ENCODE data around the gene PIP4K2C. TPM values are rescaled to one million over a fixed set of nuclear protein-coding genes. Genes with fewer than 3 reads are reported as not detected.
"Not testable (repeated sequence)": the region's sequence is repeated elsewhere in the genome, so short reads cannot be mapped to it uniquely, and the experiment has no call there.

PIP4K2C gene
- total RNA-seq, 1 donor, result 19.4 TPM

GRCh38 chr12:57641699-57642442 is 50.9 kb downstream of the PIP4K2C start:
- DNase-seq (ENCODE audit: low read depth), result no peak
- H3K4me3 ChIP-seq (ENCODE audit: low read depth, low read length), result no peak overlapping the region
- no peak for TF ChIP-seq CTCF (IDR thresholded peaks at IDR 0.05; ENCODE audit: insufficient read depth, low read length)

- not testable (repeated sequence) for DNase-seq (ENCODE audit: low read depth)
Measured at GRCh38 chr12:57645990-57646658, 55.1 kb downstream of the PIP4K2C start.

GRCh38 chr12:57646659-57647049 is 55.7 kb downstream of the PIP4K2C start:
- not testable (repeated sequence) for DNase-seq (ENCODE audit: low read depth); H3K4me3 ChIP-seq (ENCODE audit: low read depth, low read length)

More at GRCh38 chr12:57645990-57646658, 55.1 kb downstream of the PIP4K2C start:
- not testable (repeated sequence) for H3K4me3 ChIP-seq (ENCODE audit: low read depth, low read length)

Other genes starting within 250 kb of the PIP4K2C start
- 16.7 and 22.3 TPM in 2 replicates for gene R3HDM2, start 160.1 kb upstream of the PIP4K2C start, total RNA-seq (ENCODE audit: low replicate concordance)
- not detected in 2 replicates for gene INHBC, start 156.4 kb upstream of the PIP4K2C start, total RNA-seq (ENCODE audit: low replicate concordance)
- gene INHBE, start 135.9 kb upstream of the PIP4K2C start, total RNA-seq (ENCODE audit: low replicate concordance), result 0.16 and 0.99 TPM in 2 replicates
- gene GLI1, start 131.4 kb upstream of the PIP4K2C start, total RNA-seq (ENCODE audit: low replicate concordance), result 1.1 TPM in 1 of 2 replicates, not detected in the other
- 0.18 TPM in 1 of 2 replicates, not detected in the other for gene ARHGAP9, start 111.3 kb upstream of the PIP4K2C start, total RNA-seq (ENCODE audit: low replicate concordance)
- 185 and 272 TPM in 2 replicates for gene MARS1, start 103.1 kb upstream of the PIP4K2C start, total RNA-seq (ENCODE audit: low replicate concordance)
- 37.7 and 60.3 TPM in 2 replicates for gene DDIT3, start 70.7 kb upstream of the PIP4K2C start, total RNA-seq (ENCODE audit: low replicate concordance)
- gene MBD6, start 68.4 kb upstream of the PIP4K2C start, total RNA-seq (ENCODE audit: low replicate concordance), result 4.2 and 7.6 TPM in 2 replicates
- 106 and 140 TPM in 2 replicates for gene DCTN2, start 44.0 kb upstream of the PIP4K2C start, total RNA-seq (ENCODE audit: low replicate concordance)
- 0.72 and 1.8 TPM in 2 replicates for gene KIF5A, start 41.1 kb upstream of the PIP4K2C start, total RNA-seq (ENCODE audit: low replicate concordance)
- 10.5 and 16.9 TPM in 2 replicates for gene DTX3, start 13.6 kb downstream of the PIP4K2C start, total RNA-seq (ENCODE audit: low replicate concordance)
- 18.3 and 64.5 TPM in 2 replicates for gene ARHGEF25, start 20.2 kb downstream of the PIP4K2C start, total RNA-seq (ENCODE audit: low replicate concordance)
- 1.7 and 6.9 TPM in 2 replicates for gene B4GALNT1, start 42.0 kb downstream of the PIP4K2C start, total RNA-seq (ENCODE audit: low replicate concordance)
- 229 and 425 TPM in 2 replicates for gene OS9, start 102.9 kb downstream of the PIP4K2C start, total RNA-seq (ENCODE audit: low replicate concordance)
- gene AGAP2, start 147.6 kb downstream of the PIP4K2C start, total RNA-seq (ENCODE audit: low replicate concordance), result 0.25 and 0.27 TPM in 2 replicates
- gene TSPAN31, start 153.8 kb downstream of the PIP4K2C start, total RNA-seq (ENCODE audit: low replicate concordance), result 17.3 and 43.9 TPM in 2 replicates
- gene CDK4, start 161.1 kb downstream of the PIP4K2C start, total RNA-seq (ENCODE audit: low replicate concordance), result 208 and 588 TPM in 2 replicates
- 0.57 and 2.1 TPM in 2 replicates for gene MARCHF9, start 163.9 kb downstream of the PIP4K2C start, total RNA-seq (ENCODE audit: low replicate concordance)
- 0.45 TPM in 1 of 2 replicates, not detected in the other for gene CYP27B1, start 175.9 kb downstream of the PIP4K2C start, total RNA-seq (ENCODE audit: low replicate concordance)
- 9.7 and 10.5 TPM in 2 replicates for gene METTL1, start 180.9 kb downstream of the PIP4K2C start, total RNA-seq (ENCODE audit: low replicate concordance)
- 3.9 and 6.6 TPM in 2 replicates for gene EEF1AKMT3, start 181.4 kb downstream of the PIP4K2C start, total RNA-seq (ENCODE audit: low replicate concordance)
- gene TSFM, start 191.6 kb downstream of the PIP4K2C start, total RNA-seq (ENCODE audit: low replicate concordance), result 16.2 and 19.9 TPM in 2 replicates
- gene AVIL, start 227.5 kb downstream of the PIP4K2C start, total RNA-seq (ENCODE audit: low replicate concordance), result 2.5 and 3.5 TPM in 2 replicates

Data from fibroblast of the aortic adventitia (primary cell).